ENCODE data around the gene TRIP6. TPM values are rescaled to one million over a fixed set of nuclear protein-coding genes. Genes with fewer than 3 reads are reported as not detected.

The TRIP6 gene
- total RNA-seq, 1 experiment from 2014 or later: 102 TPM

GRCh38 chr7:100882785-100883526, 15.8 kb downstream of the TRIP6 start:
- H3K36me3 ChIP-seq (ENCODE audit: control insufficient read depth in 1 of 2, insufficient read depth in 2 of 2, low read length in 2 of 2): peaks cover 61 to 92% of the 10 kb centered on the region in 2 experiments
- TF ChIP-seq POLR2AphosphoS5 (IDR thresholded peaks at IDR 0.05; ENCODE audit: low read depth, low read length) (no peak), REST (IDR thresholded peaks at IDR 0.05; ENCODE audit: low read depth) (no peak), ELF1 (IDR thresholded peaks at IDR 0.05; ENCODE audit: borderline replicate concordance, low read depth) (no peak), SP1 (IDR thresholded peaks at IDR 0.05; ENCODE audit: low read depth) (no peak), CBX3 (IDR thresholded peaks at IDR 0.05; ENCODE audit: low read depth) (no peak)
- no peaks in the 10 kb centered on the region for H3K9me3 ChIP-seq (ENCODE audit: control insufficient read depth in 1 of 2, insufficient read depth in 1 of 2, low read depth in 1 of 2, low read length in 2 of 2)
- peaks cover 0 to 8% of the 10 kb centered on the region in 2 experiments; a peak in 1 of 4 replicates for H3K4me1 ChIP-seq (ENCODE audit: control insufficient read depth in 1 of 2, insufficient read depth in 2 of 2, low read length in 2 of 2)
- no peak overlapping the region for H3K27ac ChIP-seq (ENCODE audit: low read depth, low read length)
- H4K20me1 ChIP-seq (ENCODE audit: insufficient read depth): peaks cover 6% of the 10 kb centered on the region; the same call in 1 of the 2 replicates
- ChIA-PET RAD21 (ENCODE audit: low non-redundant PET in 1 of 2, low total read pairs in 2 of 2, uncharacterized antibody in 2 of 2, unreplicated experiment in 2 of 2) (no interaction called here), POLR2A (no interaction called here), CTCF (no interaction called here)
- H3K4me2 ChIP-seq (ENCODE audit: low read length): no peak overlapping the region
- H3K9ac ChIP-seq (ENCODE audit: low read length): no peak overlapping the region
- intact Hi-C loops (cut with micrococcal nuclease): no loop called here
- no peak for DNase-seq (ENCODE audit: low read depth, low spot score)
- H3K4me3 ChIP-seq (replicated peaks in 1 of 2; ENCODE audit: low read depth in 1 of 2, low read length in 2 of 2): no peak overlapping the region
- no peak for ATAC-seq
- no peaks in the 10 kb centered on the region for H3K9me2 ChIP-seq (ENCODE audit: insufficient read depth)
- peaks cover 89% of the 10 kb centered on the region for H3K79me2 ChIP-seq (ENCODE audit: insufficient read depth, low read length)
- no peak overlapping the region for H2AFZ ChIP-seq (ENCODE audit: low read depth, low read length, poor library complexity, severe bottlenecking)
- no peaks in the 10 kb centered on the region for H3K27me3 ChIP-seq (ENCODE audit: insufficient read depth, low read length)
- BruUV-seq (replicated peaks): no TSS peak

Measured in HCT116 (cell line).